HCT116 (cell line): ENCODE results near the gene ZBTB16. TPM values are rescaled to one million over a fixed set of nuclear protein-coding genes. Genes with fewer than 3 reads are reported as not detected.

Experiments used
- ATAC-seq: fragments of 200-7000 bp; cut with Tn5 transposase; 2 replicates; pipeline ENCODE4 v1.9.1; 2020; ENCODE audit warnings: mild to moderate bottlenecking, moderate library complexity
- BruUV-seq: library from RNA; stranded (reverse); fragments of 400-500 nt; replicated peaks from 2 replicates; lab custom pipeline; 2021; lab: Mats Ljungman, UMichigan
- CTCF ChIA-PET: fragments of 300-600 bp; sonication (Branson Sonifier 250); formaldehyde crosslinking; loops from one replicate; lab custom pipeline; 2021; ENCODE audit warnings: antibody characterized with exemption; lab: Charles Lee
- POLR2A ChIA-PET: fragments of 300-600, 350-600 bp; sonication (Branson Sonifier 250); formaldehyde crosslinking; loops from one replicate; lab custom pipeline; 2021; ENCODE audit warnings: antibody characterized with exemption; lab: Charles Lee
- RAD21 ChIA-PET, 2 experiments: fragments of 300-600 bp; sonication (Branson Sonifier 250); formaldehyde crosslinking; loops; one replicate each; lab custom pipeline; 2023; ENCODE audit warnings: low total read pairs in 2 of 2; ENCODE audit not compliant: uncharacterized antibody in 2 of 2, unreplicated experiment in 2 of 2, low non-redundant PET in 1 of 2; lab: Charles Lee
- DNase-seq: peaks from one replicate; pipeline ENCODE4 v3.0.0-alpha.2; 2010; ENCODE audit warnings: low read depth, low spot score
- H2AFZ ChIP-seq: fragments of 200-600 bp; shearing (Covaris generic), sonication (generic); 2 replicates; pipeline ENCODE4 v1.6.1; 2017; ENCODE audit warnings: low read depth, mixed run types, mixed read lengths, antibody characterized with exemption, low read length; ENCODE audit not compliant: poor library complexity, severe bottlenecking
- H3K27ac ChIP-seq: 2 replicates; pipeline ENCODE4 v1.5.1; 2012; ENCODE audit warnings: low read depth, low read length
- H3K27me3 ChIP-seq: fragments of 200-600 bp; sonication (generic); 2 replicates; pipeline ENCODE4 v1.6.1; 2016; ENCODE audit warnings: mixed run types, low read length, mixed read lengths; ENCODE audit not compliant: insufficient read depth
- H3K36me3 ChIP-seq, 2 experiments: fragments of 200-500 bp in 1 of 2; fragments of 200-600 bp in 1 of 2; sonication (Bioruptor generic) in 1 of 2; sonication (generic) in 1 of 2; 2 replicates each; pipeline versions ENCODE4 v1.5.1 to v1.6.1; 2014 to 2016; ENCODE audit warnings: low read length in 2 of 2, inconsistent platforms in 1 of 2, mixed read lengths in 1 of 2, mixed run types in 1 of 2; ENCODE audit not compliant: insufficient read depth in 2 of 2, control insufficient read depth in 1 of 2
- H3K4me1 ChIP-seq, 2 experiments: fragments of 200-600 bp in 1 of 2; sonication (generic) in 1 of 2; 2 replicates each; pipeline versions ENCODE4 v1.5.1 to v1.6.1; 2012 to 2017; ENCODE audit warnings: low read length in 2 of 2, inconsistent platforms in 1 of 2, mild to moderate bottlenecking in 1 of 2, mixed read lengths in 1 of 2, mixed run types in 1 of 2, moderate library complexity in 1 of 2; ENCODE audit not compliant: insufficient read depth in 2 of 2, control insufficient read depth in 1 of 2
- H3K4me2 ChIP-seq: fragments of 200-600 bp; sonication (generic); 2 replicates; pipeline ENCODE4 v1.6.1; 2017; ENCODE audit warnings: mixed run types, low read length, mixed read lengths
- H3K4me3 ChIP-seq, 2 experiments: fragments of 200-600 bp in 1 of 2; sonication (generic) in 1 of 2; replicated peaks in 1 of 2; 2 replicates each; pipeline ENCODE4 v1.5.1; 2011 to 2016; ENCODE audit warnings: low read length in 2 of 2, control low read depth in 1 of 2, low read depth in 1 of 2, mild to moderate bottlenecking in 1 of 2, mixed read lengths in 1 of 2, mixed run types in 1 of 2
- H3K79me2 ChIP-seq: fragments of 200-600 bp; sonication (generic); 2 replicates; pipeline ENCODE4 v1.6.1; 2017; ENCODE audit warnings: mild to moderate bottlenecking, mixed run types, low read length, moderate library complexity, mixed read lengths; ENCODE audit not compliant: insufficient read depth
- H3K9ac ChIP-seq: fragments of 200-600 bp; sonication (generic); 2 replicates; pipeline ENCODE4 v1.6.1; 2016; ENCODE audit warnings: low read length, mixed read lengths
- H3K9me2 ChIP-seq: fragments of 200-600 bp; sonication (generic), shearing (Covaris generic); 2 replicates; pipeline ENCODE4 v1.6.1; 2017; ENCODE audit warnings: mixed run types, mild to moderate bottlenecking, moderate library complexity; ENCODE audit not compliant: insufficient read depth
- H3K9me3 ChIP-seq, 2 experiments: fragments of 200-500 bp in 1 of 2; fragments of 200-600 bp in 1 of 2; sonication (Bioruptor generic) in 1 of 2; sonication (generic) in 1 of 2; 2 replicates each; pipeline ENCODE4 v1.6.1; 2014 to 2017; ENCODE audit warnings: low read length in 2 of 2, mixed read lengths in 2 of 2, inconsistent platforms in 1 of 2, low read depth in 1 of 2, mild to moderate bottlenecking in 1 of 2, mixed run types in 1 of 2, moderate library complexity in 1 of 2; ENCODE audit not compliant: control insufficient read depth in 1 of 2, insufficient read depth in 1 of 2
- H4K20me1 ChIP-seq: fragments of 200-600 bp; sonication (generic), shearing (Covaris generic); 2 replicates; pipeline ENCODE4 v1.6.1; 2017; ENCODE audit warnings: mixed run types, mild to moderate bottlenecking, moderate library complexity; ENCODE audit not compliant: insufficient read depth
- ATF3 ChIP-seq: IDR thresholded peaks from 2 replicates; pipeline ENCODE4 v1.6.1; 2012
- CEBPB ChIP-seq: IDR thresholded peaks from 2 replicates; pipeline ENCODE4 v1.6.1; 2012; ENCODE audit warnings: low read depth
- EGR1 ChIP-seq: IDR thresholded peaks from 2 replicates; pipeline ENCODE4 v1.6.1; 2012; ENCODE audit warnings: low read depth
- ELF1 ChIP-seq: IDR thresholded peaks from 2 replicates; pipeline ENCODE4 v1.6.1; 2012; ENCODE audit warnings: low read depth, borderline replicate concordance
- EZH2 ChIP-seq: fragments of 200-600 bp; sonication (generic); IDR thresholded peaks from 2 replicates; pipeline ENCODE4 v1.6.1; 2017; ENCODE audit warnings: antibody characterized with exemption, mixed run types
- EZH2phosphoT487 ChIP-seq: fragments of 200-600 bp; IDR thresholded peaks from 2 replicates; pipeline ENCODE4 v1.6.1; 2018; ENCODE audit warnings: antibody characterized with exemption, borderline replicate concordance
- SP1 ChIP-seq: IDR thresholded peaks from 2 replicates; pipeline ENCODE4 v1.6.1; 2012; ENCODE audit warnings: low read depth
- TCF7L2 ChIP-seq: IDR thresholded peaks from 2 replicates; pipeline ENCODE4 v1.7.0; 2011; ENCODE audit warnings: borderline replicate concordance, inconsistent platforms; ENCODE audit not compliant: insufficient read depth, insufficient read length; ENCODE audit errors: extremely low read depth
- YY1 ChIP-seq: IDR thresholded peaks from 2 replicates; pipeline ENCODE4 v1.6.1; 2011; ENCODE audit warnings: low read length, low read depth, moderate library complexity, mild to moderate bottlenecking; ENCODE audit not compliant: insufficient replicate concordance; ENCODE audit errors: extremely low read depth
- ZFX ChIP-seq: fragments of 450-650 bp; IDR thresholded peaks from 2 replicates; pipeline ENCODE4 v1.6.1; 2017
- intact Hi-C: fragments of 100-400 bp; cut with micrococcal nuclease; formaldehyde crosslinking; loops from 2 replicates; pipeline ENCODE4 v1.10.0; 2022
- total RNA-seq: library from RNA; stranded (reverse); gene quantifications from one replicate; pipeline ENCODE4 v1.2.1, GENCODE V29; 2021; ENCODE audit not compliant: unreplicated experiment

The ZBTB16 gene
- total RNA-seq, 1 experiment from 2014 or later = 0.30 TPM

- no peak for TF ChIP-seq EZH2phosphoT487
- no peak for TF ChIP-seq SP1
- TF ChIP-seq ATF3 = no peak
- TF ChIP-seq ELF1 = no peak
- no peak for TF ChIP-seq YY1
- no peak for TF ChIP-seq TCF7L2
- no peak for TF ChIP-seq EGR1
- TF ChIP-seq CEBPB = no peak
Measured at GRCh38 chr11:114209343-114209742, 149.8 kb downstream of the ZBTB16 start (continued).

GRCh38 chr11:114209904-114210303 lies 150.4 kb downstream of the ZBTB16 start:
- ChIA-PET POLR2A (no interaction called here), CTCF (interaction anchor here (0.6 kb wide), 1 partner anchor 312 kb away, joined by 4 read pairs; no protein-coding TSS in a partner anchor), RAD21 (no interaction called here)
- no peak overlapping the region for H2AFZ ChIP-seq
- H3K9me2 ChIP-seq = no peaks in the 10 kb centered on the region
- no peak overlapping the region for H3K4me2 ChIP-seq
- no peak overlapping the region for H3K27ac ChIP-seq
- BruUV-seq = no TSS peak
- no peaks in the 10 kb centered on the region for H4K20me1 ChIP-seq
- no peak overlapping the region for H3K4me3 ChIP-seq
- H3K9ac ChIP-seq = no peak overlapping the region
- no peak for TF ChIP-seq EZH2
- TF ChIP-seq ZFX = no peak
- no peak for TF ChIP-seq EZH2phosphoT487
- intact Hi-C loops = no loop called here
- H3K27me3 ChIP-seq = peaks cover 22% of the 10 kb centered on the region
- no peaks in the 10 kb centered on the region for H3K9me3 ChIP-seq
- ATAC-seq = no peak
- no peaks in the 10 kb centered on the region for H3K36me3 ChIP-seq
- H3K79me2 ChIP-seq = no peaks in the 10 kb centered on the region
- no peaks in the 10 kb centered on the region for H3K4me1 ChIP-seq
- DNase-seq = no peak
